ENCODE measurements around the gene PDPK1.
"Not testable (repeated sequence)": the region's sequence is repeated elsewhere in the genome, so short reads cannot be mapped to it uniquely, and the experiment has no call there.

PDPK1 gene

DNA sequence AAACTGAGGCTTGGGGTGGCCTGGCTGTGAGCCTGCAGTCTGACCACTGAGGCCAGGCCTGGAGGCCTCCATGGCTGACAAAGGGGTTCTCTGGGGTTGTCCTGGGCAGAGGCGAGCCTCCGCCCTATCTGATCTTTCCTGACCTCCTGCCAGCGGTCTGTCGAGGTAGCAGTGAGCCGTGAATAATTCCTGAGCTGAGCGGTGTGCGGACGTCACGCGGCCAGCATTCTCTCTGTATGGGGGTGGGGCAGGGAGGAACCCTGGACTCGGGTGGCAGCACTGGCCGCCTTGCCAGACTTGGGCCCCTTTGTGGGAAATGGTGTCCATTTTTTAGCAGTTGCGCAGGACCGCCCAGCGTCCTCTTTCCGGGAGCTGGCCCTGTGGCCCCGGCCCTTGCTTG lies 74.1 kb downstream of the PDPK1 start:
- DNase-seq (ENCODE audit: low read depth in 2 of 2): not testable (repeated sequence)

DNA sequence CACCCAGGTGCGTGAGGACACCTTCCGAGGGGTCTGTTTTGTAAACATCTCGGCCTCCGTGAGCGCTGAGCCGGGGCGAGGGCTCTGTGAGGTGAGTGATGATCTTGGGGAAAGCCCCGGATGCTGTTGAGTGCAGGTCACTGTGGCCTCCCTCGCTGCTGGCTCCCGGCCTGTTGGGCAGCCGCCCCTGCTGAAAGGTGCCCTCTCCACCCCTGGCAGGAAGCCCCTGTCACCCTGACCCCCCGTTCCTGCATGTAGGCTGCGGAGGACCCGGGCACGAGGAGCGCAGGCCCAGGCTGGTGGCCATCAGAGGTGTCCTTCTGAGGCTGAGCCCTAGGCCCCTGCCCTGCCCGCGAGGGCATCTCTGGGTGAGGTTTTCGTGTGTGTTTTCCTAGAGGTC lies 75.4 kb downstream of the PDPK1 start:
- not testable (repeated sequence) for DNase-seq (ENCODE audit: low read depth in 2 of 2)

- DNase-seq (ENCODE audit: low read depth in 2 of 2): no peak
Observed at GRCh38 chr16:2614761-2615191, 77.0 kb downstream of the PDPK1 start.

- DNase-seq (ENCODE audit: low read depth in 2 of 2): not testable (repeated sequence)
Observed at GRCh38 chr16:2618964-2619363, 81.1 kb downstream of the PDPK1 start.

DNA sequence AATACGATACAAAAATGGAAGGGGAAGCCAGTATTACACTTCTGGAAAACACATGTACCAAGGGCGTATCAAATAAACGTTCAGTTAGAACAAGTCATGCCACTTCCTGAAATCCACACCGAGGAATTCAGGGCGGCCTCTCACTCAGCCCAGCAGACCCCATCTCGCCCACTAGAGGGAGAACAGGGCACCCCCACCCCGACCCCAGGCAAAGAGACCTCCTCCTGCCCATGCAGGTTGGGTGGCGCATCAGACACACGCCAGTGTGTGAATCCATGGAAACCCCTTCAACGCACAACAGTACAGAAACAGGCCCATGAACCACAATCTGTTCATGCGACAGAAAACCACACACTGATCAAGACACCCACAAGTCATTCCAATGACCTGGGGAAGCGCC lies 81.8 kb downstream of the PDPK1 start:
- not testable (repeated sequence) for DNase-seq (ENCODE audit: low read depth in 2 of 2)

- DNase-seq (ENCODE audit: low read depth in 2 of 2): not testable (repeated sequence)
Observed at GRCh38 chr16:2620870-2621269, 83.0 kb downstream of the PDPK1 start.

- not testable (repeated sequence) for DNase-seq (ENCODE audit: low read depth in 2 of 2)
Observed at GRCh38 chr16:2621395-2621794, 83.6 kb downstream of the PDPK1 start.

- not testable (repeated sequence) for DNase-seq (ENCODE audit: low read depth in 2 of 2)
Observed at GRCh38 chr16:2627075-2627474, 89.3 kb downstream of the PDPK1 start.

DNA sequence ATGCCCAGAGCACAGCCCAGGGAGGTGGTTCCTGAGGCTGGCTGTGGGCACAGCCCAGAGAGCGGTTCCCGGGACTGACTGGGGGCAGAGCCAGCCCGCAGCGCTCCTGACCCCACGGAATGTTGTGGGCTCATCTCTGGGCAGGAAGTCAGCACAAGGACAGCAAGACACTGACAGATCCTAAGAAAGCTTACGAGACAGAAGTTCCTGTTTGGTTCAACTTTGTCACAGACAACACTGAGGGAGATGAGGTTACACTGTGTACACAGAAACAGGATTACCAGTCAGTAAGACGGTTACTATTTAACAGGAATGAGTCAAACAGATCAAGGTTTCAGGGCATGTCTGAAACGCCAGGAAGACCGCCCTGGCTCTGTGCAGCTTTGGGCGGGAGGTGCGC lies 93.4 kb downstream of the PDPK1 start:
- DNase-seq (ENCODE audit: low read depth in 2 of 2): not testable (repeated sequence)

GRCh38 chr16:2632291-2632690 lies 94.5 kb downstream of the PDPK1 start:
- DNase-seq (ENCODE audit: low read depth in 2 of 2): not testable (repeated sequence)

DNA sequence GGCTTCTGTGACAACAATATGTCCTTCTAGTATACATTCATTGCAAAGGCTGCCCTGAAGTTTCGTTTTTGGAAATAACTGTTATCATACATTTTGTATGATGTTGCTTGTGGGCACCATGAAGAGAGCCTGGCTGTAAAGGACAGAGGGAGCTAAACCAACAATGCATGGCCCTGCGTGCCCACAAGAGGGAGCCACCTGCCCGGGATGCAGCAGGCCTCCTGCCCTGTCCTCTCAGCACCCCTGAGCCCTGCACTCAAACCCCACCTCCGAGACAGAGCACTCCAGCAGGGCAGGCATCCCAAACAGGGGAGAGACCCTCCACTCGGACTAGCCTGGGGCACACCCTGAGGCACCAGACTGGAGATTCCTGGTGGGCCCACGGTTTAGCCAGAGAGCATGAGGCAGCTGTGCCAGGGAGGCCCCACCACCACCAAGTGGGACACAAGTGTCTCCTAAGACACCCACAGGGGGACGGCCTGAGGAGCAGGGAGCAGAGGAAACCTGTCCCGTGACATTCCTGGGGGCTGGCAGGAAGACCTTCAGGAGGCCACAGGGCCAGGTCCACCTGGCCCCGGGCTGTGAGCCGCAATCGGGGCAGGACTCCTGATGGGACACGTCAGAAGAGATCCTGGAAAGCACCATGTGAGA lies 101.4 kb downstream of the PDPK1 start:
- not testable (repeated sequence) for DNase-seq (ENCODE audit: low read depth in 2 of 2)

GRCh38 chr16:2639722-2640072 lies 101.9 kb downstream of the PDPK1 start:
- DNase-seq (ENCODE audit: low read depth in 2 of 2): not testable (repeated sequence)

GRCh38 chr16:2642561-2642960 lies 104.7 kb downstream of the PDPK1 start:
- not testable (repeated sequence) for DNase-seq (ENCODE audit: low read depth in 2 of 2)

GRCh38 chr16:2644754-2645453 lies 107.1 kb downstream of the PDPK1 start:
- DNase-seq (ENCODE audit: low read depth in 2 of 2): not testable (repeated sequence)

DNA sequence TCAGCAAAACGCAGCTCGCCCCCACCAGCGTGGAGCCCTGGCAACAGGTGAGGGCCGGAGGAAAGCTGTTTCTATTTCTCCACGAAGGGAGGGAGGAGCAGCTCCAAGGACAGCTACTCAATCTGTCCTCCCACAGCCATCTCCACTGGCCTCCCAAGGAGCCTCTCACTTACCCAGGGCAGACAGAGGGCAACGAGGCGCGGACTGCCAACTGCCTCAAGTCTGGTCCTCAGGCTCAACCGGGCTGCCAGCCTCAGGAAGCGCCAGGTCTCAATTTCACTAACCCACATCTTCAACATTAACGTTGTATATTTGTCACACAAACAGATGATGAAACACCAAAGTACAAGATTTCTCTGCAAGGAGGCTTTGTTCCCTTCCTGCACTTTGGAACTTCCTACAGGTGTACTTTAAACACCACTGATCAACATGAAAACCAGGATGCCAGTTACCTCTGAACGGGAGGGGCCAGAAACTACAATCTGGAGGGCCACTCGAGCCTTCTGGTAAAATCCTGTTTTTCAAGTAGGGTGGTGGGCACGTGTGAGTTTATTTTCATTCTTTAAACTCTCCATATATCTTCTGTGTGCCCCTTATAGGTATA lies 113.5 kb downstream of the PDPK1 start:
- DNase-seq (ENCODE audit: low read depth in 2 of 2): not testable (repeated sequence)
